Stimulated activated CD4-positive, alpha-beta T cell treated with anti-CD3 and anti-CD28 coated beads, Interleukin-4, amount 100 ng/mL, for 48 hours (primary cell): ENCODE results near the gene HCRTR1.
"Not testable (repeated sequence)": the region's sequence is repeated elsewhere in the genome, so short reads cannot be mapped to it uniquely, and the experiment has no call there.

Experiments
- DNase-seq, 2 donors: peaks; one replicate each; pipeline ENCODE4 v3.0.0-alpha.2; 2020; ENCODE audit warnings: low read depth in 2 of 2

Gene HCRTR1

GRCh38 chr1:31581821-31582810, 35.4 kb upstream of the HCRTR1 start:
- no peak for DNase-seq

DNA sequence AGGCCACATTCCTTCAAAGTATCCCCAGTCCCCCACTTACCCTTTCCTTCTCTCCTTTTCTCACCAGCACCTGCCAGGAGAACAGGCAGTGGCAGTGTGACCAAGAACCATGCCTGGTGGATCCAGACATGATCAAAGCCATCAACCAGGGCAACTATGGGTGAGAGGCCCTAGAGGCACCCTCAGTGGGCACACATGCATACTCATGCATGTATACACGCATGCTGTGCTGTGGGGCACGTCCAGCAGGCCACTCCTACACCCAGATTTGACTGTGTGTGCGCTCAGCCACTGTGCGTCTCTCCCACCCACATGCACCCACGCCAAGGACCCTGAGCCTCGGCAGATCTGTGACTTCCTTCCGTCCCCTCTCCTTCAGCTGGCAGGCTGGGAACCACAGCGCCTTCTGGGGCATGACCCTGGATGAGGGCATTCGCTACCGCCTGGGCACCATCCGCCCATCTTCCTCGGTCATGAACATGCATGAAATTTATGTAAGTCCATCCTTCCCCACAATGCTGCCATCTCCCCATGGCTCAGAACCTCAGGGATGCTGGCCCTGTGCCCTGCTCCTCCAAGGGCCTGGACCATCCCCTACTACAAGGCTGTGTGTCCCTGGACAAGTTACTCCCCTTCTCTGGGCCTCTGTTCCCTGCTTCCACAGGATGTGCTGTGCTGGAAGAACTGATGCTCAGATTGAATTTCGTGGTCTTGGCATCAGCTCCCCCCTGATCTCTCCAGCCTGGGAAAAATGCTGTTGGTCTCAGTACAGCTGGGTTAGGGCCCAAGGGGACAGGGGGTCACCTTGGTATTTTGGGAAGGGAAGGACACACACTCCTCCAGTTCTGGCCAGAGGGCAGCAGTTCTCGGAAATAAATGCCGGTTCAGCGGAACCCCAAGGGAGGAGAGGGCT, 34.2 kb upstream of the HCRTR1 start:
- no peak for DNase-seq

DNA sequence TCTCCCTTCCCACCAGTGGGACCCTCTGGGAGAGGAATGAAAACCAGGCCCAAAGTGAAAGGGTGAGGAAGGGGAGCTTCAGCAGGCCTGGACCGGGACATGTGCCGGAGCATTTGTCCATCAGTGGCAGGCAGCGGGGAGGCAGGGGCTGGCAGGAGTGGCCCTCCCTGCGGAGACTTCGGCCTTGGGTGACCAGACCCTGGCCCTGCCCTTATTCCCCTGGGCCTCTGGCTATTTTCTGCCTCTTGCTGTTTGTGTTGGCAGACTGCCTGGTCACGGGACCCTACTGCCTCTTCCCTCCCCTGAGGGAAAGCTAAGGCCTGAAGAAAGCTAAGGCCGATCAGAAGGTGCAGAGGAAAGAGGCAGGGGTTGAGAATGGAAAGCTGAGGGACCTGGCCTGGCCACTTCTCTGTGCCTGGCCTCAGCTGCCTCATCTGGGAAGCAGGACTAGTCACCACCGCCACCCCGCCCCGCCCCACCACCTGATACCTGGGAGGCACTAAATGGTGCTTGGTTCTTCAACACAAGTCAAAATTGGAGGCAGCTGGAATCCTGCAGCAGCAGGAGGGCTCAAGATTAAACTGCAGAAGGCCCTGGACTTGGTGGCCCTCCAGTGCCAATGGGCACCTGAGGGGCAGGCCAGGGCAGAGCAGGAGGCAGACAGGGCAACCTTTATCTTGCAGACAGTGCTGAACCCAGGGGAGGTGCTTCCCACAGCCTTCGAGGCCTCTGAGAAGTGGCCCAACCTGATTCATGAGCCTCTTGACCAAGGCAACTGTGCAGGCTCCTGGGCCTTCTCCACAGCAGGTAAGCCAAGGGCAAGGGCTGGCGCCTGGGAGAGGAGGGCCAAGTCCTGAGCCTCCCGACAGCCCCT, 33.3 kb upstream of the HCRTR1 start:
- no peak for DNase-seq

DNA sequence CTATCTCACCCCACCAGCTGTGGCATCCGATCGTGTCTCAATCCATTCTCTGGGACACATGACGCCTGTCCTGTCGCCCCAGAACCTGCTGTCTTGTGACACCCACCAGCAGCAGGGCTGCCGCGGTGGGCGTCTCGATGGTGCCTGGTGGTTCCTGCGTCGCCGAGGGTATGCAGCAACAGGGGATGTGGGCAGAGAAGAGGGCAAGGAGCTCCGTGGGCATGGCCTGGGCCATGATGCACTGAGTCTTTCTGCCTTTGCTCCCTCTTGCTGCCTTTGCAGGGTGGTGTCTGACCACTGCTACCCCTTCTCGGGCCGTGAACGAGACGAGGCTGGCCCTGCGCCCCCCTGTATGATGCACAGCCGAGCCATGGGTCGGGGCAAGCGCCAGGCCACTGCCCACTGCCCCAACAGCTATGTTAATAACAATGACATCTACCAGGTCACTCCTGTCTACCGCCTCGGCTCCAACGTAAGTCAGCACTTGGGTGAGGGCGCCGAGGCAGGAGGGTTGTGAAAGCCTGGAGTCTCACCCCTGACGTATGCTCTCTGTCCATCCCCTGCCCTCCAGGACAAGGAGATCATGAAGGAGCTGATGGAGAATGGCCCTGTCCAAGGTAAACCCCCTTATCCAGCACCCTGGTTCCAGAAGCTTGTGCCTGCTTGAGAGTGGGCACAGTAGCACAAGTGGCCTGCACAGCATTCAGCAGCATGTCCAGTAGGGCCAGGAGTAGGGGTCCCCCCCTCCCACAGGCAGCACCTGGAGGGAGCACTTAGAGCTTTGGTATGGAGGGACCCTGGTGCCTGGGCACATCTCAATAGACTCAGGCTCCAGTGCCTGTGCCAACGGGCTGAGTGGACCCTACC, 32.4 kb upstream of the HCRTR1 start:
- DNase-seq = no peak

DNA sequence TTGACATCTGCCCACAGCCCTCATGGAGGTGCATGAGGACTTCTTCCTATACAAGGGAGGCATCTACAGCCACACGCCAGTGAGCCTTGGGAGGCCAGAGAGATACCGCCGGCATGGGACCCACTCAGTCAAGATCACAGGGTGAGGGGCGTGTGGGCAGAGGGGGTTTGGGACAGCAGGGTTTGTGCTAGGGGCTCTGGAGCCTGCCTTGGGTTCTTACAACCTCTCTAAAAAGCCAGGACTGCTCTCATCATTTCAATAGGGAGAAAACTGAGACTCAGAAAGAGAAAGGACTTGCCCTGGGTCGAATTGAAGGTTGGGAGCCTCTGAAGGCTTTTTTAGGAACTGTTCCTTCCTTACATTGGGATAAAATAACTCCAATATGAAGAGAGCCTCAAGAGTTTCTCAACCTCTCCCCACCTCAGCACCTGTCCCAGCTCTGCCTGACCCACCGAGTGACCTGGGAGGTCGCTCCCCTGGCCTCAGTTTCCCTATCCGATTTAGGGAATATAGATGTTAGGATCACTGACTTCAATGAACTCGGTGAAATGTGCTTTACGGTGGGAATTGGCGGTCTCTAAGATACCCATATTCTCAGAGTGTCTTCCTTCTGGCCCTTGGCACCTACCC, 31.6 kb upstream of the HCRTR1 start:
- no peak for DNase-seq

- DNase-seq = no peak
Observed at GRCh38 chr1:31586376-31587327, 30.8 kb upstream of the HCRTR1 start.

- DNase-seq = not testable (repeated sequence)
Observed at GRCh38 chr1:31587328-31587699, 30.2 kb upstream of the HCRTR1 start.

GRCh38 chr1:31587720-31588423, 29.6 kb upstream of the HCRTR1 start:
- DNase-seq = peak; percentile 42 to 47

- no peak for DNase-seq
Observed at GRCh38 chr1:31588751-31589515, 28.6 kb upstream of the HCRTR1 start.

- DNase-seq = no peak
Observed at GRCh38 chr1:31591425-31592093, 25.9 kb upstream of the HCRTR1 start.

- DNase-seq = no peak
Observed at GRCh38 chr1:31592132-31592531, 25.4 kb upstream of the HCRTR1 start.

- DNase-seq = no peak
Observed at GRCh38 chr1:31593136-31593665, 24.3 kb upstream of the HCRTR1 start.

DNA sequence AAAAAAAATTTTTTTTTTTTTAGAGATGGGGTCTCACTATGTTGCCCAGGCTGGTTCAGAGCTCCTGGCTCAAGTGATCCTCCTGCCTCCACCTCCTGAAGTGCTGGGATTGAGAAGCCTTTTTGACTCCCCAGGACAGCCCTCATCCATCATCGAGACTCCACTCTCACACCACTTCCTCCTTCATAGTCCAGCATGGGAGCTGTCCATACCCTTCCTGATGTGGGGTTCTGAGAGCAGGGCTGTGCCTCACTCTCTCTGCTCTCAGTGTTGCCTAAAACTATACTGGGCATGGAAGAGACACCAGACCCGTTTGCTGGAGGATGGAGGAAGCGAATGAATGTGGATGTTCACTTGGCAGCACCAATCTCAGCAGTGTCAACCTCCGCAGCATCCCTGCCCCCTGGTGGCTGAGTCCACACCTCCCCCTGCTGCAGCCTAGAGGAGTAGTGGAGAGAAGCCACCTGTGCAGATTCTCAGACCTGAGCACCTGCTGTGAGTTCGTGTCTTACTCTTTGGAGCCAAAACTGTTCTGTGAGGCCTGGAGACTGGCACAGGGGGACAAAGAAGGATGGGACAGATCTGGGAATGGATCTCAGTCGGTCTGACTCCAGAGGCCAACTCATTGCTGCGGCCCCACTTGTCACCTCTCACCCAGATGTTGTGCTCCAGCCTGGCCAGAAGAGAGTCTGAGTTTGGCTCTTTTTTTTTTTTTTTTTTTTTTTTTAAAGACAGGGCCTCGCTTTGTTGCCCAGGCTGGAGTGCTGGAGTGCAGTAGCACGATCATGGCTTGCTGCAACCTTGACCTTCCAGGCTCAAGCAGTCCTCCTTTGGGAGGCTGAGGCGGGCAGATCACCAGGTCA, 23.5 kb upstream of the HCRTR1 start:
- peak; percentile 45 to 71 for DNase-seq

- DNase-seq = no peak
Observed at GRCh38 chr1:31595836-31596736, 21.4 kb upstream of the HCRTR1 start.

GRCh38 chr1:31596737-31597097, 20.8 kb upstream of the HCRTR1 start:
- no peak for DNase-seq
